HCT116 (cell line): Measurements from ENCODE around the gene C10orf95. TPM values are rescaled to one million over a fixed set of nuclear protein-coding genes. Genes with fewer than 3 reads are reported as not detected.

ENCODE experiments used
- ATAC-seq: fragments of 200-7000 bp; cut with Tn5 transposase; 2 replicates; pipeline ENCODE4 v1.9.1; 2020; ENCODE audit warnings: mild to moderate bottlenecking, moderate library complexity
- BruUV-seq: library from RNA; stranded (reverse); fragments of 400-500 nt; replicated peaks from 2 replicates; lab custom pipeline; 2021; lab: Mats Ljungman, UMichigan
- CTCF ChIA-PET: fragments of 300-600 bp; sonication (Branson Sonifier 250); formaldehyde crosslinking; loops from one replicate; lab custom pipeline; 2021; ENCODE audit warnings: antibody characterized with exemption; lab: Charles Lee
- POLR2A ChIA-PET: fragments of 300-600, 350-600 bp; sonication (Branson Sonifier 250); formaldehyde crosslinking; loops from one replicate; lab custom pipeline; 2021; ENCODE audit warnings: antibody characterized with exemption; lab: Charles Lee
- RAD21 ChIA-PET, 2 experiments: fragments of 300-600 bp; sonication (Branson Sonifier 250); formaldehyde crosslinking; loops; one replicate each; lab custom pipeline; 2023; ENCODE audit warnings: low total read pairs in 2 of 2; ENCODE audit not compliant: uncharacterized antibody in 2 of 2, unreplicated experiment in 2 of 2, low non-redundant PET in 1 of 2; lab: Charles Lee
- DNase-seq: peaks from one replicate; pipeline ENCODE4 v3.0.0-alpha.2; 2010; ENCODE audit warnings: low read depth, low spot score
- H2AFZ ChIP-seq: fragments of 200-600 bp; shearing (Covaris generic), sonication (generic); 2 replicates; pipeline ENCODE4 v1.6.1; 2017; ENCODE audit warnings: low read depth, mixed run types, mixed read lengths, antibody characterized with exemption, low read length; ENCODE audit not compliant: poor library complexity, severe bottlenecking
- H3K27ac ChIP-seq: 2 replicates; pipeline ENCODE4 v1.5.1; 2012; ENCODE audit warnings: low read depth, low read length
- H3K27me3 ChIP-seq: fragments of 200-600 bp; sonication (generic); 2 replicates; pipeline ENCODE4 v1.6.1; 2016; ENCODE audit warnings: mixed run types, low read length, mixed read lengths; ENCODE audit not compliant: insufficient read depth
- H3K36me3 ChIP-seq, 2 experiments: fragments of 200-500 bp in 1 of 2; fragments of 200-600 bp in 1 of 2; sonication (Bioruptor generic) in 1 of 2; sonication (generic) in 1 of 2; 2 replicates each; pipeline versions ENCODE4 v1.5.1 to v1.6.1; 2014 to 2016; ENCODE audit warnings: low read length in 2 of 2, inconsistent platforms in 1 of 2, mixed read lengths in 1 of 2, mixed run types in 1 of 2; ENCODE audit not compliant: insufficient read depth in 2 of 2, control insufficient read depth in 1 of 2
- H3K4me1 ChIP-seq, 2 experiments: fragments of 200-600 bp in 1 of 2; sonication (generic) in 1 of 2; 2 replicates each; pipeline versions ENCODE4 v1.5.1 to v1.6.1; 2012 to 2017; ENCODE audit warnings: low read length in 2 of 2, inconsistent platforms in 1 of 2, mild to moderate bottlenecking in 1 of 2, mixed read lengths in 1 of 2, mixed run types in 1 of 2, moderate library complexity in 1 of 2; ENCODE audit not compliant: insufficient read depth in 2 of 2, control insufficient read depth in 1 of 2
- H3K4me2 ChIP-seq: fragments of 200-600 bp; sonication (generic); 2 replicates; pipeline ENCODE4 v1.6.1; 2017; ENCODE audit warnings: mixed run types, low read length, mixed read lengths
- H3K4me3 ChIP-seq, 2 experiments: fragments of 200-600 bp in 1 of 2; sonication (generic) in 1 of 2; replicated peaks in 1 of 2; 2 replicates each; pipeline ENCODE4 v1.5.1; 2011 to 2016; ENCODE audit warnings: low read length in 2 of 2, control low read depth in 1 of 2, low read depth in 1 of 2, mild to moderate bottlenecking in 1 of 2, mixed read lengths in 1 of 2, mixed run types in 1 of 2
- H3K79me2 ChIP-seq: fragments of 200-600 bp; sonication (generic); 2 replicates; pipeline ENCODE4 v1.6.1; 2017; ENCODE audit warnings: mild to moderate bottlenecking, mixed run types, low read length, moderate library complexity, mixed read lengths; ENCODE audit not compliant: insufficient read depth
- H3K9ac ChIP-seq: fragments of 200-600 bp; sonication (generic); 2 replicates; pipeline ENCODE4 v1.6.1; 2016; ENCODE audit warnings: low read length, mixed read lengths
- H3K9me2 ChIP-seq: fragments of 200-600 bp; sonication (generic), shearing (Covaris generic); 2 replicates; pipeline ENCODE4 v1.6.1; 2017; ENCODE audit warnings: mixed run types, mild to moderate bottlenecking, moderate library complexity; ENCODE audit not compliant: insufficient read depth
- H3K9me3 ChIP-seq, 2 experiments: fragments of 200-500 bp in 1 of 2; fragments of 200-600 bp in 1 of 2; sonication (Bioruptor generic) in 1 of 2; sonication (generic) in 1 of 2; 2 replicates each; pipeline ENCODE4 v1.6.1; 2014 to 2017; ENCODE audit warnings: low read length in 2 of 2, mixed read lengths in 2 of 2, inconsistent platforms in 1 of 2, low read depth in 1 of 2, mild to moderate bottlenecking in 1 of 2, mixed run types in 1 of 2, moderate library complexity in 1 of 2; ENCODE audit not compliant: control insufficient read depth in 1 of 2, insufficient read depth in 1 of 2
- H4K20me1 ChIP-seq: fragments of 200-600 bp; sonication (generic), shearing (Covaris generic); 2 replicates; pipeline ENCODE4 v1.6.1; 2017; ENCODE audit warnings: mixed run types, mild to moderate bottlenecking, moderate library complexity; ENCODE audit not compliant: insufficient read depth
- CBX3 ChIP-seq: IDR thresholded peaks from 2 replicates; pipeline ENCODE4 v1.6.1; 2012; ENCODE audit warnings: low read depth
- CEBPB ChIP-seq: IDR thresholded peaks from 2 replicates; pipeline ENCODE4 v1.6.1; 2012; ENCODE audit warnings: low read depth
- EGR1 ChIP-seq: IDR thresholded peaks from 2 replicates; pipeline ENCODE4 v1.6.1; 2012; ENCODE audit warnings: low read depth
- EZH2 ChIP-seq: fragments of 200-600 bp; sonication (generic); IDR thresholded peaks from 2 replicates; pipeline ENCODE4 v1.6.1; 2017; ENCODE audit warnings: antibody characterized with exemption, mixed run types
- EZH2phosphoT487 ChIP-seq: fragments of 200-600 bp; IDR thresholded peaks from 2 replicates; pipeline ENCODE4 v1.6.1; 2018; ENCODE audit warnings: antibody characterized with exemption, borderline replicate concordance
- POLR2A ChIP-seq: IDR thresholded peaks from 2 replicates; pipeline ENCODE4 v1.7.0; 2011; ENCODE audit warnings: borderline replicate concordance; ENCODE audit not compliant: insufficient read depth, insufficient read length; ENCODE audit errors: extremely low read depth
- POLR2AphosphoS5 ChIP-seq: IDR thresholded peaks from 2 replicates; pipeline ENCODE4 v1.6.1; 2011; ENCODE audit warnings: mild to moderate bottlenecking, low read depth, low read length, moderate library complexity
- RAD21 ChIP-seq: IDR thresholded peaks from 2 replicates; pipeline ENCODE4 v1.6.1; 2012; ENCODE audit warnings: low read depth, mild to moderate bottlenecking
- SIN3A ChIP-seq: IDR thresholded peaks from 2 replicates; pipeline ENCODE4 v1.6.1; 2012; ENCODE audit warnings: low read depth
- SP1 ChIP-seq: IDR thresholded peaks from 2 replicates; pipeline ENCODE4 v1.6.1; 2012; ENCODE audit warnings: low read depth
- SRF ChIP-seq: IDR thresholded peaks from 2 replicates; pipeline ENCODE4 v1.6.1; 2012; ENCODE audit warnings: low read depth
- TCF7L2 ChIP-seq: IDR thresholded peaks from 2 replicates; pipeline ENCODE4 v1.7.0; 2011; ENCODE audit warnings: borderline replicate concordance, inconsistent platforms; ENCODE audit not compliant: insufficient read depth, insufficient read length; ENCODE audit errors: extremely low read depth
- YY1 ChIP-seq: IDR thresholded peaks from 2 replicates; pipeline ENCODE4 v1.6.1; 2011; ENCODE audit warnings: low read length, low read depth, moderate library complexity, mild to moderate bottlenecking; ENCODE audit not compliant: insufficient replicate concordance; ENCODE audit errors: extremely low read depth
- ZBTB33 ChIP-seq: IDR thresholded peaks from 2 replicates; pipeline ENCODE4 v1.6.1; 2011; ENCODE audit warnings: mild to moderate bottlenecking, low read length, moderate library complexity; ENCODE audit not compliant: insufficient replicate concordance; ENCODE audit errors: extremely low read depth
- intact Hi-C: fragments of 100-400 bp; cut with micrococcal nuclease; formaldehyde crosslinking; loops from 2 replicates; pipeline ENCODE4 v1.10.0; 2022
- total RNA-seq: library from RNA; stranded (reverse); gene quantifications from one replicate; pipeline ENCODE4 v1.2.1, GENCODE V29; 2021; ENCODE audit not compliant: unreplicated experiment
- TF ChIP-seq, protein P1 (sequence below): IDR thresholded peaks from 2 replicates; pipeline ENCODE4 v1.6.1; 2012
- TF ChIP-seq, protein P2 (sequence below): IDR thresholded peaks from 2 replicates; pipeline ENCODE4 v1.6.1; 2012; ENCODE audit warnings: low read depth
- TF ChIP-seq, protein P3 (sequence below): IDR thresholded peaks from 2 replicates; pipeline ENCODE4 v1.6.1; 2012

C10orf95 gene
- total RNA-seq, 1 experiment from 2014 or later: 2.1 TPM

- Histone ChIP-seq H3K9me3 (no peaks in the 10 kb centered on the region), H3K79me2 (no peaks in the 10 kb centered on the region), H2AFZ (no peak overlapping the region), H3K4me1 (peaks cover 11 to 21% of the 10 kb centered on the region in 2 experiments), H3K9me2 (no peaks in the 10 kb centered on the region), H4K20me1 (no peaks in the 10 kb centered on the region), H3K4me2 (no peak overlapping the region), H3K4me3 (no peak overlapping the region), H3K27ac (no peak overlapping the region), H3K27me3 (peaks cover 3% of the 10 kb centered on the region; the same call in 1 of the 2 replicates), H3K9ac (no peak overlapping the region), H3K36me3 (no peaks in the 10 kb centered on the region)
- intact Hi-C loops: no loop called here
- no peak for TF ChIP-seq SP1
- TF ChIP-seq EZH2phosphoT487: no peak
- TF ChIP-seq, protein P1, sequence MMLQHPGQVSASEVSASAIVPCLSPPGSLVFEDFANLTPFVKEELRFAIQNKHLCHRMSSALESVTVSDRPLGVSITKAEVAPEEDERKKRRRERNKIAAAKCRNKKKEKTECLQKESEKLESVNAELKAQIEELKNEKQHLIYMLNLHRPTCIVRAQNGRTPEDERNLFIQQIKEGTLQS: no peak
- no peak for TF ChIP-seq YY1
- no peak for TF ChIP-seq SIN3A
- TF ChIP-seq CBX3: no peak
- TF ChIP-seq, protein P2, sequence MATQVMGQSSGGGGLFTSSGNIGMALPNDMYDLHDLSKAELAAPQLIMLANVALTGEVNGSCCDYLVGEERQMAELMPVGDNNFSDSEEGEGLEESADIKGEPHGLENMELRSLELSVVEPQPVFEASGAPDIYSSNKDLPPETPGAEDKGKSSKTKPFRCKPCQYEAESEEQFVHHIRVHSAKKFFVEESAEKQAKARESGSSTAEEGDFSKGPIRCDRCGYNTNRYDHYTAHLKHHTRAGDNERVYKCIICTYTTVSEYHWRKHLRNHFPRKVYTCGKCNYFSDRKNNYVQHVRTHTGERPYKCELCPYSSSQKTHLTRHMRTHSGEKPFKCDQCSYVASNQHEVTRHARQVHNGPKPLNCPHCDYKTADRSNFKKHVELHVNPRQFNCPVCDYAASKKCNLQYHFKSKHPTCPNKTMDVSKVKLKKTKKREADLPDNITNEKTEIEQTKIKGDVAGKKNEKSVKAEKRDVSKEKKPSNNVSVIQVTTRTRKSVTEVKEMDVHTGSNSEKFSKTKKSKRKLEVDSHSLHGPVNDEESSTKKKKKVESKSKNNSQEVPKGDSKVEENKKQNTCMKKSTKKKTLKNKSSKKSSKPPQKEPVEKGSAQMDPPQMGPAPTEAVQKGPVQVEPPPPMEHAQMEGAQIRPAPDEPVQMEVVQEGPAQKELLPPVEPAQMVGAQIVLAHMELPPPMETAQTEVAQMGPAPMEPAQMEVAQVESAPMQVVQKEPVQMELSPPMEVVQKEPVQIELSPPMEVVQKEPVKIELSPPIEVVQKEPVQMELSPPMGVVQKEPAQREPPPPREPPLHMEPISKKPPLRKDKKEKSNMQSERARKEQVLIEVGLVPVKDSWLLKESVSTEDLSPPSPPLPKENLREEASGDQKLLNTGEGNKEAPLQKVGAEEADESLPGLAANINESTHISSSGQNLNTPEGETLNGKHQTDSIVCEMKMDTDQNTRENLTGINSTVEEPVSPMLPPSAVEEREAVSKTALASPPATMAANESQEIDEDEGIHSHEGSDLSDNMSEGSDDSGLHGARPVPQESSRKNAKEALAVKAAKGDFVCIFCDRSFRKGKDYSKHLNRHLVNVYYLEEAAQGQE: no peak
- TF ChIP-seq POLR2A: no peak
- TF ChIP-seq ZBTB33: no peak
- TF ChIP-seq POLR2AphosphoS5: no peak
- no peak for TF ChIP-seq EGR1
- TF ChIP-seq TCF7L2: no peak
- no peak for TF ChIP-seq EZH2
- no peak for TF ChIP-seq RAD21
- TF ChIP-seq, protein P3, sequence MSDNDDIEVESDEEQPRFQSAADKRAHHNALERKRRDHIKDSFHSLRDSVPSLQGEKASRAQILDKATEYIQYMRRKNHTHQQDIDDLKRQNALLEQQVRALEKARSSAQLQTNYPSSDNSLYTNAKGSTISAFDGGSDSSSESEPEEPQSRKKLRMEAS: no peak
- no peak for TF ChIP-seq SRF
- no peak for TF ChIP-seq CEBPB
- ChIA-PET CTCF (interaction anchor here (1.1 kb wide), 1 partner anchor 12 kb away, joined by 4 read pairs; no protein-coding TSS in a partner anchor), POLR2A (no interaction called here), RAD21 (no interaction called here)
- BruUV-seq: no TSS peak
- no peak for ATAC-seq
- DNase-seq: no peak
Measured at GRCh38 chr10:102411341-102412255, 39.7 kb downstream of the C10orf95 start.
